NCI-H187 treated with DMSO at 0.1 percent for 48 hours (cell line): ENCODE data around the gene TPRKB.
"Not testable (repeated sequence)": the region's sequence is repeated elsewhere in the genome, so short reads cannot be mapped to it uniquely, and the experiment has no call there.

Source experiments
- DNase-seq: peaks from one replicate; lab custom pipeline; 2025; lab: John Stamatoyannopoulos, UW

Gene TPRKB

DNA sequence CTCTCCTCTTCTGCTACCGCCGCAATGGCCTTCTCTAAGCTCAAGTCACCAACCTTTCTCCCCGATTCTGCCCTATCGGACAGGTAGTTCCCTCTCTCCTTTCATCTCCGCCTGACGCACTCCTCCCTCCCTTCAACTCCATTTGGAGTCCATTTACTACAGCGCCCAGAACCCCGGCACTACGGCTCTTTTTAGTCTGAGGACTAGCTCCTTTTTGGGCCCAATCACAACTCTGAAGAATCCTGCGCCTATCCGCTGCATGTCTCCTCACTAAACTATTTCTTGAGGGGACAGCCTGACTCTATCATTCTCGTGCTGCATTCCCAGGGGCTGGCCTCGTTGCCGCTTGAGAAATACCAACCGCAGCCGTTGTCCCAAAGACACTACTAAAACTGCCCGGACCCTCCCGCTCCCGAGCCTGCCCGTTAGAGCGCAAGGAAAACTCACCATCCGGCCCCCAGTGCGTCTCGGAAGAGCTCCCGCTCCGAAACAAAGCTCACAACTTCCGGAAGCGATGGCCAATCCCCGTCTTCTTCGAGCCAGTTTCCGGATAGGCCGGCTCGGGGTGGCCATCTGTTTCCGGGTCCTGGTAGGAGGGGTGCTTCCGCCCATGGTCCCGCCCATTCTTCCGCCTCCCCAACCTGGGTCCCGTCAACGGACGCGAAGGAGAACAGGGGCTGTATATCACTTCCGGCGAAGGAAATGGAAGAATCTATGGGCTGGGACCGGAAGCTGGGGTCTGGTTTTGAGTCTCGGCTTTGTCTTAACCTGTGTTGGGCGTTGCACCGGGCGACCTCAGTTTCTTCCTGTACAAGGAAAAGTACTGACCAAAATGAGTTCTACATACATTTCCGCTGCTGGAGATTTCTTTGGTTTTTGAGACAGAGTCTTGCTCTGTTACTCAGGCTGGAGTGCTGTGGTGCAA, at the start of gene TPRKB:
TSS of gene TPRKB (minus strand) at position 491 of the 925 bp plus-strand sequence. CDS start 2,776 bp downstream, outside the sequence.
- peak; percentile 69 for DNase-seq

DNA sequence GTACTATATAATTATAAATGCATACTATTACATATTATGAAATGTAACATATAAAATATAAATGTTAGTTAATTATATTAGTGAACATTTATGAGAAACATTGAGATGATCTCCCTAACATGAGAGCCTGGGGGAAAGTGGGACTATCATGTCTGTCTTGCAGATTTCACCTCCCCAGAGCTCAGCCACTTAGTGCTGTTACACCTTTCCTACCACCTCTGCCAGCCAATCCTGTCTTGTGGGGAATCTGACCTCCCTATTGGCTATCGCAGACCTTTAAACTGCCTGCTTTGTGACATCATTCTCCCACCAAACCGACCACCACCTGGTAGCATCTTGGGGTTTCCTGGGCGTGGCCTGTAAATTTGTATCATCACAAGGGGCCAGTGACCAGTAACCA, 46.7 kb upstream of the TPRKB start, which contains the start of gene C2orf78:
TSS of gene C2orf78 (plus strand) at position 301 of the 400 bp plus-strand sequence. CDS start 127 bp downstream, outside the sequence.
- not testable (repeated sequence) for DNase-seq

DNA sequence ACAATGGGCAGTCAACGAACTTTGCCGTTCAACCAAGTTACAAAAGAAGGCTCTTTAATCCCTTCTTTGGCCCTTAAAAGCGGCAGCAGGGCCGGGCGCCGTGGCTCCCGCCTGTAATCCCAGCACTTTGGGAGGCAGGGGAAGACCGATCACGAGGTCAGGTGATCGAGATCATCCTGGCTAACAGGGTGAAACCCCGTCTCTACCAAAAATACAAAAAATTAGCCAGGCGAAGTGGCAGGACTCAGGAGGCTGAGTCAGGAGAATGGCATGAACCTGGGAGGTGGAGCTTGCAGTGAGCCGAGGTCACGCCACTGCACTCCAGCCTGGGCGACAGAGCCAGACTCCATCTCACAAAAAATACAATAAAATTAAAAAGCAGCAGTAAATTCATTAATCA, 46.3 kb upstream of the TPRKB start:
- DNase-seq, result not testable (repeated sequence)

DNA sequence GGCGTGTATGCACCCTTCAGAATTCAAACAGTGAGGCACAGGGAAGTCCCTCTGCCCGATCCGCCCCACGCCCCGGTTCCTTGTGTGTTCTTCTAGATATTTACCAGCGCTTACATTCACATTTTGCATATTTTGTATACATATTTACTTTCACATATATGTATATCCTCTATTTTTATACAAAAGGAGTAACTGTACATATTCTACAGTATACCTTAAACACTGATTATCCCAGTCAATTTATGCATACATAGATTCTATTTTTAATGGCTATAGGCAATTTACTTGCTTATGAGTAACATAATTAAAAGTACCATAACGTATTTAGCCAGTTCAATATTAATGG, 43.1 kb upstream of the TPRKB start:
- no peak for DNase-seq

DNA sequence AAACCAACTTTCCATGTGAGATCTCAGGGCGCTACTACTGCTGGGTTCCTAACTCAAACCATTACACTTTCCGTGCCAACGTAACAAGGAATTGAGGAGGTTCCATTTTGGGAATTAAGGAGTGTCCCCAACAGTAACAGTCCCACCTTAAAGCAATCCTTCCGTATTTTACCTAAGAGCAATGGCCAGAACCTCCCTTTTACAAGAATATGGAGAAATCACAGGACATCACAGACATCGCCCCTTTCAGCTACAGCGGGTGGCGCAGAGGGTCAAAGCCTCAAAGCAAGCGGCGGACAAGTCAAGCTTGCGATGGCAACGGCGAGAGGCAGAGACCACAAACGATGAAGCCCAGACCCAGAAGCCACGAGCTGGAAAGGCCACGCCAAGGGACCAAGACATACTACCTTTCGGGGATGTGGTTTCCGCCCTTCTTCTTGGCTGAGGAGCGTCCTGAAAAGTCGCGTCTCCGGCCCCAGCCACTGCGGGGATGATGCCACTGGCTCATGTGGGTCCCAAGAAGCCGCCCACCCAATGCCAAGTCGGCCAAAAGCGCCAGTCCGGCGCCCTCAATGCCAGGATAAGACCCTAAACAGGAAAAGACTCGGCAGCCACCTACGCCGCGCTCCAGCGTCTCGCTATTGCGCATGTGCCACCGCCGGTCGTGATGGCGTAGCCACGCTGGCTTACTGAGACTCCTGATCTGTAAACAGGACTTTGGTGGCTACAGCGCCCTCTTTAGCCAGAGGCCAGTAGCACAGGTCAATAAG, 42.5 kb upstream of the TPRKB start, which contains the start of gene DUSP11:
TSS of gene DUSP11 (minus strand) at position 637 of the 770 bp plus-strand sequence. CDS start at position 508, 129 bp downstream.
- DNase-seq, result peak; percentile 3

DNA sequence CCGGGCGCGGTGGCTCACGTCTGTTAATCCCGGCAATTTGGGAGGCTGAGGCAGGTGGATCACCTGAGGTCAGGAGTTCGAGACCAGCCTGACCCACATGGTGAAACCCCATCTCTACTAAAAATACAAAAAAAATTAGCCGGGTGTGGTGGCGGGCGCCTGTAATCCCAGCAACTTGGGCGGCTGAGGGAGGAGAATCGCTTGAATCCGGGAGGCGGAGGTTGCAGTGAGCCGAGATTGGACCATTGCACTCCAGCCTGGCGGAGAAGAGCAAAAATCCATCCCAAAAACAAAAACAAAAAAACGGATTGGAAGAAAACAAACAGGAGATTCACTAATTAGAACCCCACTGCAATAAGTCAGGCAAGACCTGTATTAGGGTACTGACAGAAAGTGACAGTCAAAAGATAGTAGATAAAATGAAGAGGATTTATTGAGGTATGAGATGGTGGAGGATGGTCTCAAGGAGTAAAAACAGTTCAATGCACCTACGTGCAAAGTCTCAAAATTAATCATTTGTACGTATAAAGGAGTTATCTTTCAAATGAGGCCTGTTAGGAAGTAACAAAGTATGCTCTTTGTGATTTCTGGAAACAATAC, 41.8 kb upstream of the TPRKB start:
- not testable (repeated sequence) for DNase-seq

DNA sequence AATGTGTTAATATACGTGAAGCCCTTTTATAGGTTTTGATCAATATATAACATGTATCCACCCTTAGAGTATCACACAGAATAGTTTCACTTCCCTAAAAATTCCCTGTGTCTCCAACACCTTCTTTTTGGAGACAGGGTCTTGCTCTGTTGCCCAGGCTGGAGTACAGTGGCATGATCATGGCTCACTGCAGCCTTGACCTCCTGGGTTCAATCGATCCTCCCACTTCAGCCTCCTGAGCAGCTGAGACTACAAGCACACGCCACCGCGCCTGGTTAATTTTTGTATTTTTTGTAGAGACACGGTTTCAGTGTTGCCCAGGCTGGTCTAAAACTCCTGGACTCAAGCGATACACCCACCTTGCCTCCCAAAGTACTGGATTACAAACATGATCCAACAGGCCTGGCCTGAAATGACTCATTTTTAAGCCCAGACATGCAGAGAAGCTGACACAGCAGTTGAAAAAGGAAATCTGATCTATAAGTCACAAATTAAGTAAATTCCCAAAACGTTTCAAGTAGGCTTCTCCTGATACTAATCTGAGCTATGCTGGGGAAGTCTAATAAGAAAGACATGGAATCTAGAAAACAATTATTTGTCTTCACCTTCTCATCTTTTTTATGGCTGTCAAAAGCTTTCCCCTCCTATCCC, 39.8 kb upstream of the TPRKB start:
- no peak for DNase-seq

DNA sequence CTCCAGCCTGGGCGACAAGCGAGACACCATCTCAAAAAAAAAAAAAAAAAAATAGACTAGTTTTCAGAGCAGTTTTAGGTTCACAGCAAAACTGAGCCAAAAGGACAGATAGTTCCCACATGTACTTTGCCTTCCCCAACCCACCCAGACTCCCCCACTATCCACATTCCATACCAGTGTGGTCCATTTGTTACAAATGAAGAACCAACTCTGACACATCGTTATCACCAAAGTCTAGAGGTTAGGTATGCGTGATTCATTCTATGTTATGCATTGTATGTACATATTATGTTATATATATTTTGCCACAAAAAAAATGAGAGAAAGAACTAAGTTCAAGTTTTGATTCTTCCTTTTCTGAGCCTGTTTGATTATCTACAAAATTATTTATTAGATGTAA, 39.2 kb upstream of the TPRKB start:
- no peak for DNase-seq

DNA sequence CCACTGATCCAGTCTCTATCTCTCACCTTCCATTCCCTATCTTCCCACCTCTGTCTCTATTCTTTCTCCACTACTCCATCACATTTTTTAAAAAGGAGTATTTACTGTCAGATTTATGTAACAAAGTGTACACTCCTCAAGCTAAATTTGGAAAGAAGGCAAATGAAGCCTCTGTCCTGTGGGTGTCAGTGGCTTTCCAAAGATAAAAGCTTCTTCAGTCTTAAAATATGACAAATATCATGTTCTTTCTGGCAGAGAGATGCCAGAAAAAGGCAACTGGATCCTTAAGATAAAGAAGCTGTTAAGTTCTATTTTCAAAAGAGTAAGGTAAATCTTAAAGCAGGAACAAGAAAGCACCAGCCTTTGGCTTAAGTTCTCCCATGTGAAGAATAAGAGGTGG, 35.7 kb upstream of the TPRKB start:
- DNase-seq, result no peak

DNA sequence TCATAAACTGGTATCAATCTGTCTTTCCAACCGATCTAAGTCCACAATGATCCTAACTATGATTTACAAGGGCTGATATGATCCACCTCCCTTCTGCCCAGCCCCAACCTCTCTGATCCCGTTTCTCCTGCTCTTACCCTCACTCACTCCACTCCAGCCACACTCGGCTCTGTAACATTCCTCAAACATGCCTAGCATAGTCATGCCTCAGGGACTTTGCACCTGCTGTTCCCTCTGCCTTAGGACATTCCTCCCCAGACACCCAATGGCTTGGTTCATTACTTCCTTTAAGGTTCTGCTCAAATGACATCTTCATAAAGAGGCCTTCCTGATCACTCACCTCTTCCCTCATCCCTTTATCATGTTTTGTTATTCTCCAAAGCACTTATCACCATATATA, 33.6 kb upstream of the TPRKB start:
- no peak for DNase-seq

DNA sequence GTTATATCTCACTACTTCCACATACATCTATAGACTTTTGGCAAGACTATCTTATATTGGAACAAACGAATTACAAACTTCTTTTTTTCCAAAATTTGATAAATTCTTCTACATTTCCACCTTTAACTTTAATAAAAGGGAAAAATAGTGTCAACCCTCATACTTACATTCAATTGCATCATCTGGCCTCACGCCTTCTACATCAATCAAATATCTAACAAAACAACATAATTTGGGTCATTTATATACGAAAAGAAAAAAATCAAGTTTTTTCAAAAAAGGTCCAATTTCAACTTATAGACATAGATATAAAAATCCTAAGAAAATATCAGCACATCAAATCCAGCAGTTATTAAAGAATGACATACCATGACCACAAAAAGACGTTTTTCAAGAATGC, 29.8 kb upstream of the TPRKB start:
- DNase-seq, result no peak

DNA sequence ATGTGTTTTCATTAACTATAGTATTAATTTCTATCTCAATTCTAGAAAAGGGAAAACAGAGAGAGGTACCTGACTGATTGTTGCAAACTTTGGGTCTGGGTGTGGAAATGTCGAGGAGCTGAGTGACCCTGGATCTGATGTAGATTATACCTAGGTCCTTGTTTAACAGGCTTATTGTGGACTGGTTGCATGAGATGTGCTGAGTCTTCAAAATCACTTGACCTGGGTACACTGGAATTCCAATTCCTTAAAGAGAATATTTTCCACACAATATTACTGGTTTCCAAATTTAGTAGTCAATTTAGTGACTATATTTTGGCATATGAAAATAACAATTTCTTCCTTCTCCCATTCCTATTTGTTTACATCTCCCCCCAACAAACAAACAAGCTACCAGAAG, 29.2 kb upstream of the TPRKB start:
- DNase-seq, result no peak

DNA sequence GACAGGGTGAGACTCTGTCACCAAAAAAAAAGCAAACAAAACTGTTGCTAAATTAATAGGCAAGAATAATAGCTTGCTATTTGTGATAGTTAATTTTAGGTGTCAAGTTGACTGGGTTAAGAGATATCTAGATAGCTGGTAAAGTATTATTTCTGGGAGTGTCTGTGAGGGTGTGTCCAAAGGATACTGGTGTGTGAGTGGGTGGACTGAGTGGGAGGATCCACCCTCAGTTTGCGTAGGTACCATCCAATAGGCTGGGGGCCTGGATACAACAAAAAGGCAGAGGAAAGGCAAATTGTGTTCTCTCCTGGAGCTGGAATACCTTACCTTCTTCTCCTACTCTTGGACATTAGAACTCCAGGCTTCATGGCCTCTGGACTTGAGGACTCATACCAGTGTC, 27.8 kb upstream of the TPRKB start:
- DNase-seq, result no peak

DNA sequence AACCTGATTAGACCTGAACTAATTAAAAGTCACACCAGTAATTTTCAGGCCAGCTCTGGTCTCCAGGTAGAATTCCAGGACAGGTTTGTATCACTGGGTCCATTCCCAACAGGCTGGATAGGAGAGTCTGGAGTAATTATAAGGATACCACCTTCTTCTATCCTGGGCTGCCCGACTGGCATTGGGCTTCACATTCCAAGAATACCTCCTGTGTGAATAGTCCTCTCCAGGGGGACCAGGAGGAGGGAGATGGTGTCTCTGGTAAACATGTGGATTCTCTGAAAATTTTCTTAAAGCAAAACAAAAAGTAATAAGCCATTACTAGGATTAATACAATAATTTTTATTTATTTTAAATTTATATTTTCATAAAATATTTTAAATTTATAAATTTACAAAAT, 25.4 kb upstream of the TPRKB start:
- DNase-seq, result no peak

DNA sequence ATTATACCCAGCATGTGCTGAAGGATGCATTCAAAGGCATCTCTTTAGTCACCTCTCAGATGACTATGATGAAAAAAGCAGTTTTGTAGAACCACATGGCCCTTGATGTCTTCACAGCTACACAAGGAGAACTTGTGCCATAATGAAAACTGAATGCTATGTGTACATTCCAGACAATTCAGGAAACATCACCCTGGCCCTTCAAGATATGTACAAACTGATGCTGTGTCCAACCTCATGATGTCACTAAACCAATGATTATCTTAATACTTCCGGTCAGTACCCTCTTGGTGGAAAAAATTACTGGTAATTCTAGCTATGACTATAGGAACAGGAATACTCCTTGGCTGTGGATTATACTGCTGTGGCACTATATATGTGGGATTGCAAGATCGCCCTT, 22.8 kb upstream of the TPRKB start:
- no peak for DNase-seq

DNA sequence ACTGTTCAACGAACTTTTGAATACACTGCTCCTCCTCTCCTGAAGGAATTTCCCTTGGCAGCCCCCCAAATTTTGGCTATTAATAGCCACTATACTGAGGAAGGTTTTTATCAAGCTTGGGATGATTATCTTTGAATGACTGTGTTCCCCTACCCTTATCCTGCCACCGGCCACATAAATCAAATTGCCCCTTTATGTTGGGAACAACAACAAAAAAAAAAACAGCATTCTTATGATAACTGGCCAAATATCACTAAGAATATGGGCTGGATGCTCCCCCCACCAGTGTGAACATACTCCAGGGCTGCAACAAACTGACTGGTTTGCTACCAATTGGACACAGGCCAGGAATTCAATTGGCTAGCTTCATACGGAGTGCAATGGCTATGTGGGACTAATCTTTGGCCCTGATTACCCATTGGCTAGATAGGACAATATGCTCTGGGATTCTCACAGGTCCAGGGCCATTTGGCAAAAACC, 22.2 kb upstream of the TPRKB start:
- DNase-seq, result no peak

DNA sequence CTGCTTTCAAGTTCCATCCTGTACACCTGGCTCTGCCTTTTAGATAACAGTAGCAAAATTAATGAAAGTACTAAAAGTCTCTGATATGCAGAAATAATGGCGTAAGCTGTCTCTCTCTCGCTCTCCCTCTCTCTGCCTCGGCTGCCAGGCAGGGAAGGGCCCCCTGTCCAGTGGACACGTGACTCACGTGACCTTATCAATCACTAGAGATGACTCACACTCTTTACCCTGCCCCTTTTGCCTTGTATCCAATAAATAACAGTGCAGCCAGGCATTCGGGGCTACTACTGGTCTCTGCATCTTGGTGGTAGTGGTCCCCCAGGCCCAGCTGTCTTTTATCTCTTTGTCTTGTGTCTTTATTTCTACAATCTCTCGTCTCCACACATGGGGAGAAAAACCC, 17.2 kb upstream of the TPRKB start:
- DNase-seq, result not testable (repeated sequence)

DNA sequence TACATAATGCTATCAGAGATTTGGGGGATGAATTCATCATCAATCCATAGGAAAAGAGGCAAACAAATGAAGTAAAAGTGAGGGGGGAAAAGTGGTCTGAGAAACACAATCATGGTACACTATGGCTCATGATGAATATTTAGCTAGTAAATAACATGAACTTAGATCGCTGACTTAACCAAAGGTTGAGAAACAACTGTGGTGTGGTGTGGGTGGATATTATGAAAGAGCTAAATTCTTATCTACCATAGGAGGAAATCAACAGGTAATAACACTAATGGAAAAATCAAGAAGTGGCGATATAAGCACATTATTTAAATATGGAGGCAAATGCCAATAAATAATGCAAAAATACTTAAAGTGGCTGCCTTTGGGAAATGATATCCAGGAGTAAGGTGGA, 12.2 kb upstream of the TPRKB start:
- DNase-seq, result no peak

DNA sequence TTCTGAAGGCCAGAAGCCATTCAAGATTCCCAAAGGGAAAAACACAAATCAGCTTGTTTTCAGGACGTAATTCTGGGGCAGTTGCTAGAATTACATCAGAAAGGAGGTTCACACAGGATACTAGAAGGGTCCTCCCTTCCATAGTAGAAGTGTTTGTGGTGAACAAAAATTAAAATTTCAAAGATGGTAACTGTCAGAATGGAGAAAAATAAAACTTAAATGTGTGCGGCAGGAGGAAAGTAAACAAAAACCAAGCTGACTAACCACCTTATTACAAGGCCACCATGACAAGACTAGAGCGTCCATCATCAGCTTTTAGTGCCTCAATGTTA, 9.7 kb upstream of the TPRKB start:
- no peak for DNase-seq

DNA sequence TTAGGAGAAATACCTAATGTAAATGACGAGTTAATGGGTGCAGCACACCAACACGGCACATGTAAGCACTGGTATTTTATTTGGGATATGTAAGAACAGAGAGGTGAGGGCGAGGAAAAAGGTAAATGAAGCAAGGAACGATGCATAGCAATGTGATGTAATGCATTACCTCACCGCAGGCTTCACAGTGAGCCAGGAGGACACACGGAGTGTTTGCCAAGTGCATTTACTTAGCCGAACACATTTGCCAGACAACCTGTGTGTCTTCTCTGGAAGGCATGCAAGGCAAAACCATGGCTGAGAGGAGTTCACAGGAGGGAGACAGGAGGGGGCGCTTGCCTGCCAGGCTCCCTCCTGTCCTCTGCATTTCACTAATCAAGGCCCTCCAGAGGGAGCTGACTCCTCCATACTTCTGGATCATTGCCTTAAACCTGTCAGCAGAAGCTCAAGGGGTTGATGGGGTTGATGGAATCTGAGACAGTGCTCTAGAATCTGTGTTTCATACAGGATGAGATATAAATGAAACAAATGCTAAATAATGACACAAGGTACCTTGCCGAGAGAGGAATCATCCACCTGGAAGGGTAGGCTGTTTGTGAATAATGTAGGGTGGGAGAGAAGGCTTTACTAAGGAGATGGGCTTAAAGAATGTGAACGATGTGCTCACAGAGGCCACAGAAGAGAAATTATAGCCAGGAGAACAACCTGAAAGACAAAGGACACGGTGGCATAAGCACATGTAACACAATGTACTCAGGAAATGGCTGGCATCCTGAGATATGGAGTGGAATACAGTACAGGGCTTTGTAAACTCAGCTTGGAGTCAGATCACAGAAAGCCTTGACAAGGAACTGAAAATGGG, 9.1 kb upstream of the TPRKB start:
- DNase-seq, result no peak

DNA sequence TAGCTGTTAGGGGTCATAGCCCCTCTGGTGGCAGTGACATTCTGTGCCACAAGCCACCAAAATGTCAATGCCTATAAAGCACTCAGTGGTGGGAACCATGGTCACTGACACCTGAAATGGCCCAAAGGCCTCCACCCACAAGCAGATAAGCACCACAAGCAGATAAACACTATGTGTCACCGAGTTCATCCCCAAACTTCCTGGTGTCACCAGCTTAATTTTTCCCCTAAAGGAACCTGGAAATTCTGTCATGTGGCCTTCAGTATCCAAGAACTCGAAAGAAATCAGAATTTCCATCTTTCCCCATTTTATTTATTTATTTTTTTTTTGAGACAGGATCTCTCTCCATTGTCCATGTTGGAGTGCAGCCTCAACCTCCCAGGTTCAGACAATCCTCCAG, 3.6 kb upstream of the TPRKB start:
- DNase-seq, result no peak
